Iris pigment epithelial cell (primary cell): ENCODE results near the gene DAPK2.
A peak's percentile ranks its signal among the peaks of the same experiment; 100 is the strongest.

Experiments
- DNase-seq: peaks from one replicate; pipeline ENCODE4 v3.0.0-alpha.2; 2011; ENCODE audit warnings: low read depth

Gene DAPK2

GRCh38 chr15:64023220-64023619, 23.1 kb downstream of the DAPK2 start:
- no peak for DNase-seq

- DNase-seq, result no peak
These were observed 23.7 kb downstream of the DAPK2 start for GRCh38 chr15:64022571-64022970.

- no peak for DNase-seq
These were observed 26.5 kb downstream of the DAPK2 start for GRCh38 chr15:64019764-64020163.

DNA sequence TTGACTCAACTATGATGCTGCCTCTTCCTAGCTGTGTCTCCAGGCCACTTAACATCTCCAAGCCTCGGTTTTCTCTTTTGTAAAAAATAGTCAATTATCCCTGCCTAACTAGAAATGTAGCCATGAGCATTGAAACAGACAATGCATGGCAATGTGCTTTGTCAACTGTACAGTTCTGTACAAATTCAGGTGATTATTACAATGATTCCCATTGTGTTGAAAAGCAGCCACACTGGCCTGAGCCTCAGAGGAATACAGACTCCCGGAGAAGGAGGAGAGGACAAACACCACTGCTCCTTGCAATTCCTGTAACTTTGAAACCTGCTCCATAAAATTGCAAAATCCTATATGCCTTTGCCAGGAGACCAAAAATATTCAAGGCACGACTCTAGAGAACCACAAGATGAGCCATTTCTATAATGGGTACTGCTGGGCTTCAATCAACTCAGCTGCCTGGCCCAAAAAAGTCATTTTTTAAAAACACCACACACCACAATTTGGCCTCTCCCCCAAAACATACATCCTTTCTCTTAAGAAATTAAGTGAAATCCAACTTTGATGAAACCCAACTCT, 28.6 kb downstream of the DAPK2 start:
- DNase-seq, result no peak

DNA sequence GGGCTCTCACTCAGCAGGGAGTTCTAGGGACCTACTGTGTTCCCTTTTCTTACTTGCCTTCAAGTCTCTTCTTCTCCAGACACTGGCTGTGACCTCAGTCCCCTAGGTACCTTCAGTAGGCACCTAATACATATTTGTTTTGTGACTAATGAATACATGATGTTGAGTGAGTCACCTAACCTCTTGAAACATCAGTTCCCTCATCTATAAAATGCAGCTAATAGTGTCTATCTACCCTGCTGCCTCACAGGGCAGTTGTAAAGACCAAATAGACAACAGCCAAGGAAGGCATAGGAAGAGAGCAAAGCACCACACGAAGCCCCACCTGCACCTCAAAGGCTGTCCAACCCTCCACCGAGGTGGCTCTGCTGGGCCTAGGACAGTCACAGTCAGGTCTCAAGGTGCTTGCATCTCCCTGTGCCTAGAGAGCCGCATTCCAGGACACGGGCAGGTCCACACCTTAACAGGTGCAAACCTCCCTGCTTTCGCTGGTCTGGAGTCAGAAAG, 29.1 kb downstream of the DAPK2 start:
- peak; percentile 58 for DNase-seq

GRCh38 chr15:64016257-64016656, 30.0 kb downstream of the DAPK2 start:
- DNase-seq, result no peak

DNA sequence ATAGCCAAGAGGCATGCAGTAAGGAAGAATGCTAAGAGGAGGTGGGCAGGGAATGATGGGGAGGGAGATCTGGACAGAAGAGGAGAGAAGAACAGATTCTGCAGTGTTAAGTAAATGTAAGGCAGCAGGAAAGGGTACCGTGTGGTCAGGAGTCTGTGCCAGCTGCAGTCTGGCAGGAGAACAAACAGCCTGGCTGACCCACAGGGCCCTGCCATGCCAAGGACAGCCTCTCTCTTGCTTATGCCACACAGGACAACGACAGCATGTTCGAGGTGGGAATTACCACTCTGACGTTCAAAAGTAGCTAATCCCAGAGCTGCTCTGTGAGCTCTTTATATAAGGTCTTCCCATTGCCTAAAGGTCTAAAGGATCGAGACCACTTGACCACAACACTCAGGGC, 31.3 kb downstream of the DAPK2 start:
- no peak for DNase-seq

- peak; percentile 20 for DNase-seq
These were observed 32.9 kb downstream of the DAPK2 start for GRCh38 chr15:64013179-64014062.

DNA sequence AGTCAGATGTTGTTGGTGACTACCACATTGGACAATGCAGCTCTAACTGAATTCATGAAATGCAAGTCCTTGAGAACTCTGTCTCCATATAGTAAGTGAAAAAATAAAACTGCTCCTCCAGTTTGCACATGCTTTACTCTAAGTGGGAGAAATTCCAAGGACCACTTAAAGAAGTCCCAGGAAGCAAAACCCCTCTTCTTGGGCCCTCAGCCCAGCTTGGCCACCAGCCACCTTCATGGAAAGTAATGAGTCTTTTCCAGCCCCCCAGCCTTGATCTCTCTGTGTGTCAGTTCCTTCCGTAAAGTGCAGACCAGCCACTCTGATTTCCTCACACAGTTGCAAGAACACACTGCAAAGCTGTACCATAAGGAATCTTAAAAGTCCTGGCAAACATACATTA, 34.5 kb downstream of the DAPK2 start:
- no peak for DNase-seq

GRCh38 chr15:64010719-64011118, 35.6 kb downstream of the DAPK2 start:
- peak; percentile 94 for DNase-seq

- DNase-seq, result peak; percentile 48
These were observed 36.5 kb downstream of the DAPK2 start for GRCh38 chr15:64009798-64010261.

DNA sequence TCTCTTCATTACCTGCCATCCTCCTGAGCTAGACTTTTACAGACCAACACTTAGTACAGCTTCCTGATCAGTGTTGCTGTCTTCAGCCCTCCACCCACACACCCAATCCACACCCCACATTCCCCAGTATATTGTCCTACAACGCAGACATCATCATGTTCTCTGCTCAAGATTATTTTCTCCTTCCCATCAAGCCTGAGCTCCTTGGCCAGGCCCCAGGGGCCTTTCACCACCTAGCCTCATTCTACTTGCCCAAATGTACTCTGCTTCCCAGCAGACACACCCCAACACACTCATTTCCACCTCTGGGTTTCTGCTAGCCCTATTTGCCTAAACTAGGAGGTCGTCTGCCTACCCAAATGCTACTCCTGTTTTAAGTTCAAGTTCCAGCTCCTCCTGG, 37.0 kb downstream of the DAPK2 start:
- DNase-seq, result peak; percentile 40

DNA sequence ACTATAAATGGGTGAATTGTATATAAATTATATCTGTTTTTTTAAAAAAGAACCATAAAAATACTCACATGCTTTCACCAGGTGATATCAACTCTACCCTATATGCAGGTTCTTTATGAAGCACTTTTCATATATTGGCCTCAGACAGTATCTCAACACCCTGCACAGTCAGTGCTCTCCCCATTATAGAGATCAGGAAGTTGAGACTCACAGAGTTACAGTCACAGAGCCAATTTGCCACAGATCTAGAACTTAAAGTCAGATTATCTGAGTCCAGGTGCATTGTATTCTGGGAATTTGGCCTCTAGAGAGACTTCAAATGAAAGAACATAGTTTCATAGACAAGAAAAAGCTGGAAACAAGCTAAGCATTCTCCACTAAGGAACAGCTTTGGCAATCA, 38.1 kb downstream of the DAPK2 start:
- DNase-seq, result no peak

DNA sequence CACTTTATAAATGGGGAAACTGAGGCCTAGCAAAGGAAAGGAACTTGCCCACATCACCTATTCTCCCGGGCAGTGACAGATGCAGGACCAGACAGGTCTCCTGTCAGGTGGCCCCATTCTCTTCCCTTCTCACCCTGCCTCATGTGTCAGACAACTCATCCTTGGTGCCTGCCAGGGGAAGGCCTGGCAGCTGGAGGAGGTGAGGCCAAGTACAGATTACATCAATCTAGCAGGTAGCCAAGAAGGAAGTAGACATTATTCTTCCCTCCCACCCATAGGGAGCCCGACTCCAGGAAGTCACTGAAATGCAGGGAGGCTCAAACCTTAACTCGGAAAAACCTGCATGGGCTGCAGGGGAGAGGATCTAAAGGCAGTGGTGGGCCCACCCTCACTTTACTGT, 39.6 kb downstream of the DAPK2 start:
- no peak for DNase-seq

GRCh38 chr15:64004587-64004986, 41.7 kb downstream of the DAPK2 start:
- DNase-seq, result peak; percentile 66

- no peak for DNase-seq
These were observed 42.2 kb downstream of the DAPK2 start for GRCh38 chr15:64004056-64004455.

- no peak for DNase-seq
These were observed 43.1 kb downstream of the DAPK2 start for GRCh38 chr15:64003182-64003581.

GRCh38 chr15:64001148-64001547, 45.1 kb downstream of the DAPK2 start:
- DNase-seq, result no peak

DNA sequence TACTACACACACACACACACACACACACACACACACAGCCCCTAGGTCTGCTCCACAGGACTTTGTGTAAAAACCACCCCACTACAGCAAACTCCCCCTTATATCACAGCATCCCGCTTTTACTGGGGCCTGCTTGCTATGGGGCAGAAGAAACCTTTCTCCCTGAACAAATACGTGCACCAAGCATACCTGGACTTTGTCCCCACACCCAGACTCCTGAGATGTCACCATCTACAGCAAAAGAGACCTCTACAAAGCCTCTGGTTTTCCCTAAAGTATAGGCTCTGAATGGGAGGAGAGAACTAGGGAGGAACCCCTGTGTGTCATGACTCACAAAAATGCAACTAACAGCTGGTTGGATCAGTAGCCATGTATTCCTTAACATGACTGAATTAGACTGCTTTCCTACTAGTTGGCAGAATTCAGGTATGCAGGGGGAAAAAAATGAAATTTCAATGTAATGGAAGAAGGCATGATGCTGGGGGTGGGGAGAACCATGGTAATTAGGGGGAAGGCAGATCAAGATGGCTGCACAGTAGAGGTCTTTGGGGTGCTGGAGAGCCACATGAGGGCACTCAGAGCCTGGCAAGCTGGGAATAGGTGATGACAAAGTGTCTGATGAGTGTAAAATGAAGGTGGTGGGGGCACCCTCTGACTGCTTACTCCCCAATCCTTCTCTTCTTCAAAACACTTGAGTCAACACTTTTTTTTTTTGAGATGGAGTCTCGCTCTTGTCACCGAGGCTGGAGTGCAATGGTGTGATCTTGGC, 45.9 kb downstream of the DAPK2 start:
- DNase-seq, result no peak

DNA sequence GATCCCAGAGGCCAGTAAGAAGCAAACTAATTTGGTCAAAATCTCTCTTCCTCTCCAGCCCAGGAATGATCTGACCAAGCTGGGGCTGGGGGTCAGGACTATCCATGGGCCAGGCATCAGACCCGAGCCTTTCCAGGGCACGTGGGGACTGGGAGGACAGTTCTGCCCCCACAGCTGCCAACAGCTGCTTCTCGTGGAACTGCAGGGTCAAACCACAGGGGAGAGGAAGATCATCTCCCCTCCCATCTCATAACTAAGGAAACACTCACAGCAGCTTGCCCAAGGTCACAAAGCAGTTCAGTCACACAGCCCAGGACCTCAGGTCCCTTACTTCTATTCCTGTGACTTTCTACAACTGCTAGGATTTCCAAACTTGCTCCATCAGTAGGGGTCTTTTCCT, 47.1 kb downstream of the DAPK2 start:
- DNase-seq, result no peak

DNA sequence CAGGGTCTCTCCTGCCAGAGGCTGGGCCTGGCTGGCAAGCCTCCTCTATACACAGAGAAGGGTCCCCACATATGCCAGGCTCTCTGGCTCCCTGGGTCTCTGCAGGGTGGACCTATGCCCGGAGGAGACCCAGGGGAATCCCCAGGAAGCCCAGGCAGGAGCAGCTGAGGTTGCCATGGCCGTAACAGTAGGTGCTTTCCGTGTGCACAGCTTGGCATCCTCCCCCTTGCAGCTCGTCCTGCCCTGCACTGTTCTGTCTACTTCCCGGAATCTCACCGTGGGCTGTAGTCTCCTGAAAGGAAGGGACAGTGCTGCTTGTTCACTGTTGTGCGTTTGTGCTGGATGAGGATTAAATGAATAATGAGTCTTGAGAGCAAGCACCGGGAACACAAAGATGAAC, 47.8 kb downstream of the DAPK2 start:
- no peak for DNase-seq

- DNase-seq, result peak; percentile 35
These were observed 48.4 kb downstream of the DAPK2 start for GRCh38 chr15:63997715-63998442.
